Liver (tissue), 3 donors: ENCODE results near the gene LRRC15.

Experiments used
- EGR1 ChIP-seq, 2 donors: IDR thresholded peaks; 2 replicates each; pipeline ENCODE4 v1.6.1; 2016 to 2018; ENCODE audit warnings: antibody characterized with exemption in 2 of 2, low read depth in 2 of 2
- GABPA ChIP-seq, 2 donors: IDR thresholded peaks in 1 of 2; conservative IDR thresholded peaks in 1 of 2; 2 replicates each; pipeline ENCODE4 v1.6.1; 2016; ENCODE audit warnings: antibody characterized with exemption in 2 of 2, mild to moderate bottlenecking in 1 of 2, moderate library complexity in 1 of 2
- JUND ChIP-seq, 2 donors: IDR thresholded peaks; 2 replicates each; pipeline ENCODE4 v1.6.1; 2016; ENCODE audit warnings: antibody characterized with exemption in 2 of 2
- NR2F2 ChIP-seq: IDR thresholded peaks from 2 replicates; pipeline ENCODE4 v1.6.1; 2016; ENCODE audit warnings: antibody characterized with exemption
- RAD21 ChIP-seq, 2 donors: IDR thresholded peaks; 2 replicates each; pipeline ENCODE4 v1.6.1; 2016; ENCODE audit warnings: antibody characterized with exemption in 2 of 2, mild to moderate bottlenecking in 2 of 2
- REST ChIP-seq: IDR thresholded peaks from 2 replicates; pipeline ENCODE4 v1.6.1; 2016; ENCODE audit warnings: antibody characterized with exemption, mild to moderate bottlenecking
- RXRA ChIP-seq, 2 donors: IDR thresholded peaks; 2 replicates each; pipeline ENCODE4 v1.6.1; 2017 to 2018; ENCODE audit warnings: antibody characterized with exemption in 2 of 2, mild to moderate bottlenecking in 1 of 2
- SP1 ChIP-seq: IDR thresholded peaks from 2 replicates; pipeline ENCODE4 v1.6.1; 2018; ENCODE audit warnings: antibody characterized with exemption, mild to moderate bottlenecking
- TAF1 ChIP-seq: conservative IDR thresholded peaks from 2 replicates; pipeline ENCODE4 v1.6.1; 2016; ENCODE audit warnings: antibody characterized with exemption, mild to moderate bottlenecking
- YY1 ChIP-seq: IDR thresholded peaks from 2 replicates; pipeline ENCODE4 v1.6.1; 2016; ENCODE audit warnings: antibody characterized with exemption, mild to moderate bottlenecking
- TF ChIP-seq, protein P1 (sequence below): fragments of 150-350 bp; IDR thresholded peaks from 2 replicates; pipeline ENCODE4 v1.5.1; 2017; ENCODE audit warnings: improper control_type of control experiment, low read depth, low read length; ENCODE audit not compliant: missing input control
- TF ChIP-seq, protein P2 (sequence below): IDR thresholded peaks from 2 replicates; pipeline ENCODE4 v1.6.1; 2016; ENCODE audit warnings: antibody characterized with exemption
- donor health status: healthy.
- donor health status: healthy.

GRCh38 chr3:194314388-194315068 lies 55.0 kb downstream of the LRRC15 start:
- TF ChIP-seq, protein P1, sequence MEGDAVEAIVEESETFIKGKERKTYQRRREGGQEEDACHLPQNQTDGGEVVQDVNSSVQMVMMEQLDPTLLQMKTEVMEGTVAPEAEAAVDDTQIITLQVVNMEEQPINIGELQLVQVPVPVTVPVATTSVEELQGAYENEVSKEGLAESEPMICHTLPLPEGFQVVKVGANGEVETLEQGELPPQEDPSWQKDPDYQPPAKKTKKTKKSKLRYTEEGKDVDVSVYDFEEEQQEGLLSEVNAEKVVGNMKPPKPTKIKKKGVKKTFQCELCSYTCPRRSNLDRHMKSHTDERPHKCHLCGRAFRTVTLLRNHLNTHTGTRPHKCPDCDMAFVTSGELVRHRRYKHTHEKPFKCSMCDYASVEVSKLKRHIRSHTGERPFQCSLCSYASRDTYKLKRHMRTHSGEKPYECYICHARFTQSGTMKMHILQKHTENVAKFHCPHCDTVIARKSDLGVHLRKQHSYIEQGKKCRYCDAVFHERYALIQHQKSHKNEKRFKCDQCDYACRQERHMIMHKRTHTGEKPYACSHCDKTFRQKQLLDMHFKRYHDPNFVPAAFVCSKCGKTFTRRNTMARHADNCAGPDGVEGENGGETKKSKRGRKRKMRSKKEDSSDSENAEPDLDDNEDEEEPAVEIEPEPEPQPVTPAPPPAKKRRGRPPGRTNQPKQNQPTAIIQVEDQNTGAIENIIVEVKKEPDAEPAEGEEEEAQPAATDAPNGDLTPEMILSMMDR: no peak
- no peak for TF ChIP-seq REST
- no peak for TF ChIP-seq NR2F2
- no peak for TF ChIP-seq RAD21 (IDR thresholded peaks at IDR 0.05)
- no peak for TF ChIP-seq GABPA (IDR thresholded peaks at IDR 0.05 in 1 of 2, conservative IDR thresholded peaks at IDR 0.05 in 1 of 2)
- TF ChIP-seq, protein P2, sequence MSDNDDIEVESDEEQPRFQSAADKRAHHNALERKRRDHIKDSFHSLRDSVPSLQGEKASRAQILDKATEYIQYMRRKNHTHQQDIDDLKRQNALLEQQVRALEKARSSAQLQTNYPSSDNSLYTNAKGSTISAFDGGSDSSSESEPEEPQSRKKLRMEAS: no peak
- no peak for TF ChIP-seq RXRA (IDR thresholded peaks at IDR 0.05)
- TF ChIP-seq SP1: no peak
- no peak for TF ChIP-seq TAF1
- no peak for TF ChIP-seq EGR1 (IDR thresholded peaks at IDR 0.05; ENCODE audit: low read depth in 2 of 2)
- no peak for TF ChIP-seq YY1
- TF ChIP-seq JUND (IDR thresholded peaks at IDR 0.05): no peak
